GM12878 (cell line): Measurements from ENCODE around the gene MATN1. TPM values are rescaled to one million over a fixed set of nuclear protein-coding genes. Genes with fewer than 3 reads are reported as not detected.

Experiments
- ATF3 ChIP-seq: IDR thresholded peaks from 2 replicates; pipeline ENCODE4 v1.6.1; 2011; ENCODE audit warnings: low read depth, mild to moderate bottlenecking, low read length, moderate library complexity, borderline replicate concordance; ENCODE audit errors: extremely low read depth
- CEBPZ ChIP-seq: fragments of 150-350 bp; IDR thresholded peaks from 2 replicates; pipeline ENCODE4 v1.6.1; 2016; ENCODE audit warnings: low read depth, low read length
- CHD2 ChIP-seq: IDR thresholded peaks from 2 replicates; pipeline ENCODE4 v1.6.1; 2011; ENCODE audit warnings: low read depth, low read length, improper control_type of control experiment, borderline replicate concordance
- CREB1 ChIP-seq: IDR thresholded peaks from 2 replicates; pipeline ENCODE4 v1.6.1; 2012; ENCODE audit warnings: low read depth, mild to moderate bottlenecking, inconsistent platforms
- IRF5 ChIP-seq: fragments of 450-650 bp; IDR thresholded peaks from 2 replicates; pipeline ENCODE4 v1.6.1; 2017; ENCODE audit warnings: borderline replicate concordance
- JUND ChIP-seq: IDR thresholded peaks from 2 replicates; pipeline ENCODE4 v1.6.1; 2012; ENCODE audit warnings: low read depth, mild to moderate bottlenecking, low read length, improper control_type of control experiment, moderate library complexity
- KAT2A ChIP-seq: conservative IDR thresholded peaks from 2 replicates; pipeline ENCODE4 v1.6.1; 2011; ENCODE audit warnings: low read depth, low read length; ENCODE audit not compliant: control insufficient read depth
- KDM1A ChIP-seq: fragments of 200-600 bp; sonication (generic); IDR thresholded peaks from 2 replicates; pipeline ENCODE4 v1.6.1; 2016; ENCODE audit warnings: borderline replicate concordance
- PKNOX1 ChIP-seq: fragments of 450-650 bp; IDR thresholded peaks from 2 replicates; pipeline ENCODE4 v1.6.1; 2016; ENCODE audit warnings: mild to moderate bottlenecking
- POU2F2 ChIP-seq: IDR thresholded peaks from 3 replicates; pipeline ENCODE4 v1.6.1; 2011; ENCODE audit warnings: low read depth, mild to moderate bottlenecking, low read length, borderline replicate concordance
- RAD21 ChIP-seq: IDR thresholded peaks from 2 replicates; pipeline ENCODE4 v1.6.1; 2011; ENCODE audit warnings: mild to moderate bottlenecking, low read depth, low read length, moderate library complexity; ENCODE audit not compliant: insufficient read depth
- RB1 ChIP-seq: fragments of 450-650 bp; formaldehyde crosslinking; IDR thresholded peaks from 2 replicates; pipeline ENCODE4 v1.6.1; 2017; ENCODE audit warnings: mild to moderate bottlenecking, borderline replicate concordance
- RCOR1 ChIP-seq: conservative IDR thresholded peaks from 2 replicates; pipeline ENCODE4 v1.6.1; 2012; ENCODE audit warnings: low read depth, low read length, improper control_type of control experiment
- ZBTB33 ChIP-seq: fragments of 450-650 bp; IDR thresholded peaks from 2 replicates; pipeline ENCODE4 v1.6.1; 2017; ENCODE audit warnings: mild to moderate bottlenecking
- ZBTB40 ChIP-seq: fragments of 450-650 bp; IDR thresholded peaks from 2 replicates; pipeline ENCODE4 v1.6.1; 2016; ENCODE audit warnings: mild to moderate bottlenecking, moderate library complexity, borderline replicate concordance
- polyA plus RNA-seq, 11 experiments: library from polyadenylated mRNA; depleted of rRNA in 4 of 11; unstranded in 6 of 11; stranded (reverse) in 5 of 11; fragments of >200 nt; fragmentation: Nextera tagmentation in 4 of 11; fragmentation: Illumina TruSeq in 1 of 11; extraction: Ambion mirVana in 4 of 11; extraction: Trizol in 1 of 11; gene quantifications; 1 replicate in 1 of 11; 2 replicates in 10 of 11; pipeline versions ENCODE4 v1.2.1 to v1.2.3, GENCODE V29; 2011 to 2016; ENCODE audit warnings: inconsistent platforms in 2 of 11, missing spikeins in 2 of 11, low read depth in 1 of 11
- total RNA-seq, 4 experiments: library from RNA; depleted of rRNA in 3 of 4; stranded (reverse); fragments of >200 nt in 3 of 4; fragmentation: Illumina TruSeq in 1 of 4; extraction: Trizol in 1 of 4; gene quantifications; 2 replicates each; pipeline versions ENCODE4 v1.2.1 to v1.2.3, GENCODE V29; 2013 to 2021

Gene MATN1
- total and polyA plus RNA-seq, 10 of the 15 experiments (the other 5 are each of a cell fraction or from before 2014, with no cell fraction given): 0.04 to 0.50 (median 0.10) TPM; not detected in 1

GRCh38 chr1:30747033-30748008 is 23.9 kb upstream of the MATN1 start (continued):
- no peak for TF ChIP-seq CEBPZ
- TF ChIP-seq ZBTB33: no peak
- TF ChIP-seq RCOR1: no peak
- no peak for TF ChIP-seq ATF3
- TF ChIP-seq RAD21: no peak
- TF ChIP-seq CHD2: peak; percentile 28; the same call in 1 of the 2 replicates
- TF ChIP-seq KDM1A: no peak
- no peak for TF ChIP-seq KAT2A
- TF ChIP-seq ZBTB40: no peak
- TF ChIP-seq POU2F2: peak; percentile 18; the same call in 2 of the 3 replicates
- 0 out of 2 replicates have a peak, but pooled peaks have one; percentile 34 for TF ChIP-seq RB1
- no peak for TF ChIP-seq IRF5
- TF ChIP-seq PKNOX1: peak; percentile 25; the same call in 1 of the 2 replicates
- no peak for TF ChIP-seq JUND
- TF ChIP-seq CREB1: no peak
